DMS114 treated with DMSO at 0.1 percent for 48 hours (cell line): ENCODE results near the gene GPR143.
A peak's percentile ranks its signal among the peaks of the same experiment; 100 is the strongest.

Source experiments
- DNase-seq: peaks from one replicate; lab custom pipeline; 2025; ENCODE audit not compliant: unreplicated experiment; lab: John Stamatoyannopoulos, UW

The GPR143 gene

DNA sequence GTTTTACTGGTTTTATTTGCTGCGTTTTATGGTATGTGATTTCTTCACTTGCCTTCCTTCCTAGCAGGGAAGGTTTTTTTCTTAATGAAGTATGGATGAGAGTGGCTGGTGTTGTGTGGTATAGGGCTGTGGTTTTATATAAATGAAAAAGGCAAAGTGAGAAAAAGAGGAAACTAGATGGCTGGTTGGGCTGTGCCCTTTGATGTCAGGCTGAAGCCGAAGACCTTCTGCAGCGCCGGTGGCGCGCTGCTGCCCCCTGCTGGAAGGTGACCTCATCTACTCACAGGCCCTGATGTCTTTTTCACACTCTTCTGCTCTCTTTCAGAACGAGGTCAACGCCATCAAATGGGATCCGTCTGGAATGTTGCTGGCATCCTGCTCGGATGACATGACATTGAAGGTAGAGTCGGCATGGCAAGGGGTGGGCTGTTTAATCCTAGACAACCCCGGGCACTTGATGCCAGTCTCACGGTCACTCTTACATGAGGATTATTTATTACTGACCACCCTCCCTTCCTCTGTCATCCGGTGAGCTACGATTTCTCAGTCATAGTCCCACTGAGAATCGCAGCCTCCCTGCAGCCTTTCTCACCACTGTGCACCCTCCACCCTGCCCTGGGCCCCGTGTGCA, 56.6 kb downstream of the GPR143 start:
- peak; percentile 22 for DNase-seq

DNA sequence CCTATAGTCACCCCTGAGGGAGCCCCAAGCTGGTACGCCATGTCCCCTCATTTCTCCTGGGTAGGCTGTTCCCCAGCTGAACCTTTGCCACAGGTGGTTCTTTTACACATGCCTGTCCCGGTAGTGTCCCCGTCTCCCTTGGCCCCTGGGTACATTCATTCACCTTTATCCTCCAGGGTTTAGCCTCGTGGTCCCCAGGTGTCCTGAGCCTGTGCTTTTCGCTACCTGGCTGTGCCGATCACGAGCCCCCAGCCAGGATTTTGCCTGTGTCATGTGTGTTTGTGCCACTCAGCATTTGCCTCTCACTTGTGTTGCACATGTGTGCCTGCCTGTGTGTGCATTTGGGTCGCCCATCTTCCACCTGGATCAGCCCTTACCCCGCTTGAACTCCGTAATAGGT, 57.6 kb downstream of the GPR143 start:
- DNase-seq: no peak

DNA sequence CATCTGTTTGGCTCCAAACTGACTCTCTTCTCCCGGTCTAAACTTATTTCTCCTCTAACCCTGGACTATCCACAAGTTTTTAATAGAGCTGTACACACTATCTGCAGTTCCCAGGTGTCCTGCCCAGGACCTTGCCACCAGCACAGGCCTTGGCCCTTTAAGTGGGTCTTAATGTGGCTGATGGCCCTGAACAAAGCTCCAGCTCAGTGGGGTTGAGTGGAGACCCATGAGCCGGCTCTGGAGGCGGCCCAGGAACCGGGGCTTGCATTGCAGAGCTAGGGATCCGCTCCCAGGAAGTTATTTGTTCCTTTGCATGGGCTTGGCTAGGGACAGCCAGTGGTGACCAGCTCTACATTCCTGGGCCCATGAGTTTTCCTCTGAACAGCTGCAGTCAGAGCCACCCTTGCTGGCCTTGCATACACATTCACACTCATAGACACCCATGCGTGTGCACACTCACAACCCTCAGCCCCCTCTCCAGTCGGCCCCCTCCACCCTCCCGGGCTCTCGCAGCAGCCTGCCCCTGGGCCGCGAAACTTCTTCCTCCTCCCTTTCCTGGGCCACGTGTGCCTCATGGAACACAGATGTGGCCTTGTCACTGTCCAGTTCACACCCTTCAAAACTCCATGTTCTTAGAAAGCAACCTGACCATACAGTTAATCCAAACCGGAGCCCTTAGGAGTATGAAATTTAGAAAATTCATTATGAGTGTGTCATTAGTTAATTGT, 58.2 kb downstream of the GPR143 start:
- DNase-seq: no peak

DNA sequence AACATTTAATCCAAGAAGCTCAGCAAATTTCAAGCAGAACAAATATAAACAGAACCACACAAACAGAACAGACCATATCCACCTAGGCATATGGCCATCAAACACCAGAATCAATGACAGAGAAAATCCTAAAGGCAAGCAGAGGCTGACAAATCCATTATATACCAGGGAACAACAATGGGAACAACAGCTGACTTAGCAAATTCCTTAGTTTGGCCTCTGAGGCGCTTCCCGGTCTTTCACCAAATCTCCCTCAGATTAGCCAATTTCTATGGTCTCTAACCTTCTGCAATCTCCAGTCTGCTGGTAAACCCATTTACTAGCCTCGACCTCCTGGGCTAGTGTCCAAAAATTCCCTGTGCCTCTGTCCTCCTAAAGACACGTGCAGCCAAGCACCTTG, 59.2 kb downstream of the GPR143 start:
- DNase-seq: no peak

DNA sequence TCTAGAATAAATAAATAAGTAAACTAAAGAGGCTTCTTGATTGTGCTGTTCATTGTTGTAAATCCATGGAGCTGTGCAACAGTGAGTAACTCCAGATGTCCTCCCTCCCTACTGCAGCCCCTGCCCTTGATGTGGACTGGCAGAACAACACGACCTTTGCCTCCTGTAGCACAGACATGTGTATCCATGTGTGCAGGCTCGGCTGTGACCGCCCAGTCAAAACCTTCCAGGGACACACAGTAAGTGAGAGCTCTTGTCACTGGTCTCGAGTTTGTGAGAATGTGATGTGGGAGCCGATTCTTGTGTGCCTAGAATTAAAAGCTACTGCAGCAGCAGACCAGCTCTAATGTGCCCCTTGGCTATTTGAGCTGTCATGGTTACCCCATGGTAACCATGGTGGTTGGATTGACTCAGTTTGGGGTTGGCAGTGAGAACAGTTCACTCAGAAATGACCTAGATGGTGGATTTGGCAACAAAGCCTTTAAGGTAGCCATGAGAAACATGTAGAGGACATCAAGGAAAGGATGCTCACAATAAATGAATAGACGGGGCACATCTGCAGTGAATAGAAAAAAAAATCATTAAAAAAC, 60.7 kb downstream of the GPR143 start:
- DNase-seq: no peak

DNA sequence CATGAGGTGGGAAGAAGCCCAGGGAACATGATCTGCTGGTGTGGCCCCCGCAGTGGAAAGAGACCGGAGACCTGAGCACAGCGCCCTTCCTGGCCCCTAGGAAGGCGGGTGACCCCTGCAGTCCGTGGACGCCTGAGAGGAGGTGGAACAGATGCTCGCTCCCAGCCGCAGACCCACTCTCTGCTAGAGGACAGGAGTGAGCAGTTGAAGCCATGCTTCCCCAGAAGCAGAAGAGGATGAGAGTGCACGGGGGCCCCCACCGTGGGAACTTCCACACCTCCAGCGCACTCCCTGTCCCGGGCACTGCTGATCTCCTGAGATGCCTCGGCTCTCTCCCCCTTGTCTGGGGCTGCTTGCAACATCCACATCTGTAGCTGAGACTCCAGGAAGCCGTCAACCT, 62.2 kb downstream of the GPR143 start:
- DNase-seq: no peak

DNA sequence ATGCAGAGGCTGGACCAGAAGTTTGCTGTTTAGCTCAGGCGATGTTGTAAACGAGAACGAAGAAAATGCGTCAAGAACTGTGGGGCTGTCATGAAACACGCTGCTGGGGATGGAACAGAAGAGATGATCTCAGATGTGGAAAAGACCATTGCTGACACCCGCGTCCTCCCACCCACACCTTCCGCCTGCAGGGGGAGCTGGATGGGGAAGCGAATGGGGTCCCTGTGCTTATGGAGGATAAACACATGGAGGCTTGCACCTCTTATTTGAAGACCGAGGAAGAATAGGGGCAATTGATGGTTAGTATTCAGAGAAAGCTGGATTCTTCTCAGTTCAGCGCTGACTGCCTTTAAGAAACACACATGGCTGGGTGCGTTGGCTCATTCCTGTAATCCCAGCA, 63.9 kb downstream of the GPR143 start:
- no peak for DNase-seq

DNA sequence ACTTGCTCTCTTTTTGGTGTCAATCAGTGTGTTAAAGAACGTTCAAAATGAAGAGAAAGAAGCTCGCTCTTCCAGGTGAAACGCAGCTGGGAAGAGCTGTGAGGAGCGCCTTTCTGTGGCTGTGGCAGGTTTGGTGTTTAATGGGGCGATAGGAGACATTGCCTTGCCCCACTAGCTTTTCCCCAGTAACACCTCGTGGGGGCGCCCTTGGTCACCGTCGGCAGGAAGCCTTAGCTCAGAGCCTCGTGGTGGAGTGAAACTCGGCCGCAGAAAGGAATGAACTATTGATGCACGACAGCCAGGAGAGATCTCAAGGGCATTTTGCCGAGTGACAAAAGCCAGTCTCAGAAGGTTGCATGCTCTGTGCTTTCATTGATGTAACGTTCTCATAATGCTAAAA, 65.1 kb downstream of the GPR143 start:
- no peak for DNase-seq

DNA sequence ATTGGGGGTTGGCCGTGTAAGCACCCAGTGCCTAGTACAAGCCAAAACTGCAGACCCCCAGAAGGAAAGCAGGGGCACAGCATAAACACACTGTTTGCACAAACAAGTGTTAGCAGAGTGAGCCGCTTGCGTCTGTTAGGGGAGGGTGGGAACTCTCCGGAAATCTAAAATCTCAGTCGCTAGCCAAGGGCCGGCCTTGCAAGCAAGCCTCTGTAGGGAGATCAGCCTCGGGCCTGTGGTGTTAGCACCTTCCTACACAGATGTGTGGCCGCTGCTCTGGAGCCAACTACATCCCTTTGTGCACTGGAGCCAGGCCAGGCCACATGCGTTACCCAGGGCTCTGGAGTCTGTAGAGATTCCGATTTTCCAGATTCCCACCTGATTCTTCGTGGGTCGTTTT, 67.1 kb downstream of the GPR143 start:
- DNase-seq: no peak

DNA sequence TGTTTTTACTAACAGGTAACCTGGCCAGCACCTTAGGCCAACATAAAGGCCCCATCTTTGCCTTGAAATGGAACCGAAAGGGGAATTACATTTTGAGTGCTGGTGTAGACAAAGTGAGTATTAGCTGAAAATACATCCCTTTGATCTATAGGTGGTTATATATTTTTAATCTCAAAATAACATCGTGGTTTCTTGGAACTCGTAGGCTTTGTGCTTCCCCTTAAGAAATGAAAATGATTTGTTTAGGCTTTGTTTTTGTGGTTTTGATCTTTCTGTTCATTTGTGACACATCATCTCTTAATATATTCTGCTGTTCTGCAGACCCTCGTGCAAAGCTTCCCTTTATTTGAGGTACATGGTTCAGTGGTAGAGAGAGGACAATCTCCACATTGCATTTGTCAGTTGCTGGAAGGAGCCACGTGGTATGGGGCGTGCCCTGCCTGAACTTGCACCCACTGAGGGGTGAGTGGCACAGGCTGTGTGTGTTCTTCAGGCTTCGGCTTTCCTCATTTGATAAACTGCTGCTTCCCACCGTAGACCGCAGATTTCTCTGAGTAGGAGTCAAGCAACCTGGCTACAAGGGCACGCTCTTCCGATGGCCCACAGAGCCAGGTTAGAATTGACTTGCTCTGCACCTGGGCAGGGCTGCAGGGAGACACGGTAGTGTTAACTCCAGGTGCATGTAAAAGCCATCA, 72.2 kb downstream of the GPR143 start:
- no peak for DNase-seq

DNA sequence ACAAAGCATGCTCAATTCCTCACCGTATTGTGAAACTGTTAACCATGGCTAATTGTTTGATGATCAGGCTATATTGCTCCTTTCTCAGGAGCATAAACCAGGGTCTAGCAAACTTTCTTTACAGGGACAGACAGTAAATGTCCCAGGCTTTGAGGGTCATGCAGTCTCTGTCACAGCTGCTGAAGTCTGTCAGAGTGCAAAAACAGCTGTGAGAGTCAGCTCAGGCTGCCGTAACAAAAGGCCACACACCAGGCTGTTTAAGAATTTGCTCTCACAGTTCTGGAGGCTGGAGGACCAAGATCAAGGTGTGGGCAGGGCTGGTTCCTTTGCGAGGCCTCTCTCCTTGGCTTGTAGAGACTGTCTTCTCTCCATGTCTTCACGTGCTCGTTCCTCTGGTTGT, 75.6 kb downstream of the GPR143 start:
- DNase-seq: no peak

DNA sequence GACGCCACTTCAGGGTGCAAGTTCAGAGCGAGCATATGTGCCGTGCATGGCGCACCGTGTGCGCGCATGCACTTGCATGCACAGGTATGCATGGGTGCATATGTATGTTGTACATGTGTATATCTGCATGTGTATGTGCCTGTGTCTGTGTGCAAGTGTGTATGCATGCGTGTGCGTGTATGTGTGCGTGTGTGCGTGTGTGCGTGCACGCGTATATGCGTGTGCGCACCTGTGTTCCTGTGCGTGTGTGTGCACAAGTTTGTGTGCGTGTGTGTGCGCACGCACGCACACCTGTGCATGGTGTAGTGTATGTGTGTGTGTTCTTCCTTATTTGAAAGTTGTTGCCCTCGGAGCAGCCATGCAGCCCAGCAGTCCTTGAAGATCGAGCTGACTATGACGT, 76.8 kb downstream of the GPR143 start:
- no peak for DNase-seq

DNA sequence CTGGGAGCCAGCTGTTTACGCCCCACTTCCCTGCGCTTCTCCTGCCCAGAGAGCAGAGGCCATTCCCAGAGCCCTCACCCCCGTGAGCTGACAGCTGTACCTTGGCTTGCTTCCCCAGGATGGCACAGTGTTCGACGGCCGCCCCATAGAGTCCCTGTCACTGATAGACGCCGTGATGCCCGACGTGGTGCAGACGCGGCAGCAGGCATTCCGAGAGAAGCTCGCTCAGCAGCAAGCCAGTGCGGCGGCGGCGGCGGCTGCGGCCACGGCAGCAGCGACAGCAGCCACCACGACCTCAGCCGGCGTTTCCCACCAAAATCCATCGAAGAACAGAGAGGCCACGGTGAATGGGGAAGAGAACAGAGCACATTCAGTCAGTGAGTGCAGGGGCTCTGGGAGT, 77.7 kb downstream of the GPR143 start:
- DNase-seq: no peak

DNA sequence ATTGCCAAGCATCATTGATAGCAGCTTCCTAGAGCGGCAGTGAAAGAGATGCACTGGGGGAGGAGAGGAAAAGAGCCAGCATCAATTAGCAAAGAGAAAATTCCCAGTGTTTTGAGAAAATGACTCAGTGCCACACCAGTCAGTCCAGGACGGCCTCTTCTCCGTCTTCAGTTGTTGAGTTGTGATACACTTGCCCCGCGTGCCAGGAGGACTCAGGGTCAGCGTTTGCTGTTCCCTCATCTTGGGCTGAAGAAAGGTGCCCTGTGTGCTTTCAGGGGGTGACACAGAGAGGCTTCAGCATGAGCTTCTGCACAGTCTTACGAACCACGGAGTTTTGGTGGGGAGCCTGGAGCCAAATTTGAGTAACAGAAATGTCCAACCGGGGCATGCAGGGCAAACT, 82.3 kb downstream of the GPR143 start:
- DNase-seq: no peak

DNA sequence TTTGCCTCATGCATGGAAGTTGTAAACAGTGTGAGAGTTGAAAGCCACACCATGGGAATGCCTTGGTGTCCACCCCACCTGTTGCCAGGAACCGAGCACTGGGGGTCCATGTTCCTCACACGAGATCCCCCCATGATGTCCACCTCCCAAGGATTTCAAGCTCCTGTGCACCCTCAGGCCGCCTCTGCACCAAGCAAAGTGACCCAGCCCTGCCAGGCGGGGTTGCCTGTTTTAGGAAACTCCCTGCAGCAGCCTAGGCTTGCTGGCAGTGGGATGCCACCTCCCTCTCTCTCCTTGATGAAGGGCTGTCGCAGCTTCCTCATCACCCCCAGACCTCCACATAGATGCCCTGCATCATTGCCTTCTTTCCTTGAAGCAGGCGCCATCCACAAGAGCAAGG, 82.8 kb downstream of the GPR143 start:
- DNase-seq: no peak

DNA sequence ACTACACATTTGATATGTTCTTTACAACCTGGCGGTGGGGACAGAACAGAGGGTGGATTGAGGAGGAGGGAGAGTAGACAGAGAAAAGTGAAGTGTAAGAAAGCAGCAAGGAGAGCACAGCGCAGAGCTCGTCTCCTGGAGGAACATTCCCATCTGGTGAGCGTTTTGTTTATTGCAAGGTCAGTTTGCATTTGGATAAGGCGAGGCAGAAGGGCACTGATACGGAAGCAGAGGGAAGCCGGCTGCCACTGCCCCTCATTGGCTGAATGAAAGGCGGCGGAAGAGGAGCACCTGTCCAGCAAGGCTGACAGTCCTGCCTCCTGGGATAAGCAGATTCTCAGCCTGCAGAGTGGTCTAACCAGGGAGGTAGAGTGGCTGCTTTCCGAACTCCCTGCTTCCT, 83.2 kb downstream of the GPR143 start:
- no peak for DNase-seq

DNA sequence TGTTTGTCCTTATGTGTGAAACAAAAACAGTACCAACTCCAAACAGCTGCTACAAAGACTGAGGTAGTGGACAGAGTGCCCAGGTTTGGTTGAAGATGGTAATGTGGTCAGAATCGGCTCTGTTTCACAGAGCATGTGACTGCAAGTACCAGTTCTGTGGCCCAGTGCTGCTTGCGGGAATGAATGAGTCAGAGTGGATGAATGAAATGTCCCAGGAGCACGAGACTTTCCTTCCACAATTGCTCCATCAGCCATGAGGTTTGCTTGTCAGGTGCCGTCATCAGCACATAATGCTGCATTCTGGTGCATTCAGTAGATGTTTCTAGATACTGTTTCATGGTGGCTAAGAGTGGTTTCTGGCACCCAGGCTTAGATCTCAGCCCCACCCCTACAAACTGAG, 84.2 kb downstream of the GPR143 start:
- no peak for DNase-seq

DNA sequence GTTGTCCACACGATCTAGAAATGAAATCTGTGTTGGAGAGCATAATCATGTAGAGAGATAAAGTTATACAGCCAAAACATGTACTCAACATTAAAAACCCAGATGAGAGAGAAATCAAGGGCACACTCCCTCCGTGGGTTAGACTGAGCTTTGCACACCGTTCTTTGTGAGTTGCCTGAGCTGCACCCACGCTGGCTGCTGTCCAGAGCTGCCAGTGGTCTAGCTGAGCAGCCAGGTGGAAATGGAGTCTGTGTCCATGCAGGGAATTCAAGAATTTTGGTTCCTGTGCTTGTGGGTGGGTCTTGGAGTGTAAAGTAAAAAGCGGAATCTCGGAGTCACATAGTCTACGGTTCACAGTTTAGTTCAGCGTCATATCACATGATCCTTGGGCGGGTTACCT, 84.6 kb downstream of the GPR143 start:
- no peak for DNase-seq

DNA sequence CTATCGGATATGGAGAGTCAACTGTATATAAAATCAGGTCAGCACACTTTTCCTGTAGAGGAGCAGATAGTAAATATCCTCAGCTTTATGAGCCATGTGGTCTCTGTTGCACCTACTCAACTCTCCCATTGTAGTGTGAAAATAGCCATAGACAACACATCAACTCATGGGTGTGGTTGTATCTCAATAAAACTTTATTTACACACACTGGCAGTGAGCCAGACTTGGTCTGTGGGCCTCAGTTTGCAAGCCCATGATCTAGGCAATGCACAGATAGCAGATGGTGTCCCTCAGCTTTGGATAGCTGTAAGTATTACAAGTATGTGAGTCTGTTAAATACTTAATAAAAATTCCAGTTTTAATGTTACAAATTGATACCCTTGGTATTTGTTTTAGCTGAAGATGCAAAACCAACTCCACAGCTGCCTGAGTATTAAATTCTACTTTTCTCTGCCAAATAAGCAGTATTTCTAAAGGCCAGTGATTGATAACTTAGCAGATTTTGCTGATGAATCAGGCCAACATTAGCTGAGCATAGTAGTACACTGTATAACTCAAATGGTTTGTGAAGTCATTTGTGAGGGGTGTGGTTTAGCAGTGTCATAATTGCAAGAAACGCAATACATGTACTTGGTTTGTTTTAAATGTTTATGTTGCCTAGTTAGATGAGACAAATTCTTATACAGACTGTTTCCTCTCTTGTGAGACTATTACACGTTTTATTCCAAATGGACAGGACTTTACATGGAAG, 87.3 kb downstream of the GPR143 start:
- DNase-seq: no peak

DNA sequence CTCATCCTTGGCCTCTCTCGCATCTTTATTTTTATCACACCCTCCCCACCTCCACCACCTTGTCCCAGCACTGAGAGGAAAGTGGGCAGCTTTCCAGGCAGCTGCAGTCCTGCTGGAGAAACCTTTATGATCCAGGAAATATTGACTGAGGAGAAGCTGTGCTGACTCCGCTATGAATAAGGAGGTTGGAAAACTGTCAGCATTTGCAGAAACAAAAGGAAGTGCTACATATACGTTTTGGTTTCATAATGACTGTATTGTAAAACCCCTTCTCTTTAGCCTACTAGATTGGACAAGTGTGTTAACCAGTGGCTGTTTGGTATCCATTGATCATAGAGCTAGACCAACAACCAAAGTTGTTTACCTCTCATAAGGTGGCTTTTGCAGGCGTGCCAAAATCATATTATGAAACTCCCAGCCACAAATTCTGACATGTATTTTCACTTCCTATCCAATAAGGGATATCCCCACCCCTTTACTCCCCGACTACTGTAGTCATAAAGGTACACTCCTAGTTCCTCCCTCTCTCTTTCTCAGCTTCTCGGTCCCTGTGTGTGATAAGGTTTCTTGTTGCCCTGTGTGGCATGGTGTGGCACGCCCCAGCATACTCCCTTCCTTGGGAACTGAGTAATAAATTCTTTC, 88.4 kb downstream of the GPR143 start:
- no peak for DNase-seq

DNA sequence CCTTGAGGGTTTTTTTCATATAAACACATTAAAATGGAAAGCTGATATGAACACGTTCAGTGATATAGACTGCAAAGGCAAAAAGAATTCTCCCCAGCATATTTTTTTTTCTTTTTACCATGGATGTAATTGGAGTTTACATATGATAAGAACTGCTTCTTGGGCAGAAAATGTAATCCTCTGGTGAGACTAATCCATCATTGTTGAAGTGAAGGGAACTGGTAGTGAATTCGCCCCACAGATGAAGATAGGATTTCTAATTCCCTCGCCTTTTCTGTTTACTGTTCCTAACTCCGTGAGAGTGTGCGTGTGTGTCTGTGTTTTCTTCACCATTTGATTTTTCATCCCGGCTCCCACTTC, 88.9 kb downstream of the GPR143 start:
- DNase-seq: no peak
